Measurements from ENCODE around the gene PDE4A. TPM values are rescaled to one million over a fixed set of nuclear protein-coding genes. Genes with fewer than 3 reads are reported as not detected.

The PDE4A gene
- total and polyA plus RNA-seq, 2 of the 13 experiments (the other 11 are each of a cell fraction or from before 2014, with no cell fraction given) = 1.1 to 4.1 TPM

GRCh38 chr19:10513223-10513622, 92.9 kb downstream of the PDE4A start:
- no TSS peak for BruUV-seq (replicated peaks)
- TF ChIP-seq ESRRA (CRISPR knock-in tag; IDR thresholded peaks at IDR 0.05; ENCODE audit: low read depth) (no peak), DRAP1 (CRISPR knock-in tag; IDR thresholded peaks at IDR 0.05) (no peak), ISX (CRISPR knock-in tag; conservative IDR thresholded peaks at IDR 0.05) (no peak), ZNF33A (CRISPR knock-in tag; IDR thresholded peaks at IDR 0.05; ENCODE audit: borderline replicate concordance) (no peak), ZMYM2 (CRISPR knock-in tag; IDR thresholded peaks at IDR 0.05) (no peak), TBX3 (IDR thresholded peaks at IDR 0.05; ENCODE audit: borderline replicate concordance) (no peak), ZNF256 (CRISPR knock-in tag; conservative IDR thresholded peaks at IDR 0.05) (no peak), KMT2A (CRISPR knock-in tag; IDR thresholded peaks at IDR 0.05) (no peak)
- intact Hi-C loops (cut with micrococcal nuclease; ENCODE audit: unreplicated experiment) = no loop called here
- Histone ChIP-seq H3K4me2 (ENCODE audit: low read depth, low read length) (no peak overlapping the region), H3K36me3 (replicated peaks in 1 of 2; ENCODE audit: control insufficient read depth in 1 of 2, insufficient read depth in 2 of 2, low read length in 2 of 2) (no peaks in the 10 kb centered on the region), H3K9ac (ENCODE audit: insufficient read depth, low read depth, low read length) (no peak overlapping the region), H3K4me1 (ENCODE audit: insufficient read depth, low read length) (peaks cover 64% of the 10 kb centered on the region), H3K27me3 (ENCODE audit: control insufficient read depth in 1 of 2, insufficient read depth in 2 of 2, low read length in 2 of 2) (peaks cover 11 to 52% of the 10 kb centered on the region in 2 experiments), H3K79me2 (ENCODE audit: insufficient read depth, low read length) (no peaks in the 10 kb centered on the region), H2AFZ (ENCODE audit: low read length) (no peak overlapping the region), H3K4me3 (replicated peaks in 1 of 3; ENCODE audit: insufficient read depth in 1 of 3, low read depth in 2 of 3, low read length in 3 of 3) (no peak overlapping the region), H3K9me3 (ENCODE audit: low read length) (no peaks in the 10 kb centered on the region), H3K27ac (ENCODE audit: extremely low read length, insufficient read depth, low read length) (no peak overlapping the region), H4K20me1 (ENCODE audit: insufficient read depth, low read length) (no peaks in the 10 kb centered on the region)
- DNase-seq (ENCODE audit: low spot score) = no peak
- FAIRE-seq = no peak
- CTCF ChIA-PET (ENCODE audit: low intra/inter-chr PET ratio, low total read pairs) = no interaction called here
- WGBS (ENCODE audit: low lambda C conversion rate) = 66% methylated on average over 7 of the region's 7 CpGs
- POLR2A ChIA-PET = interaction anchor here (0.6 kb wide), 1 partner anchor 20 kb away, joined by 3 read pairs; no protein-coding TSS in a partner anchor
- in situ Hi-C loops (cut with HindIII; ENCODE audit: extremely low pct_ligation_motif_present, low pct_unique_long_range_greater_than_20kb) = no loop called here
- no peak for ATAC-seq
